T-helper 2 cell treated with Interferon-gamma antibody and Interleukin-4, amounts not matched to agents 100 ng/mL and 5 ng/mL, for 36 hours (primary cell): ENCODE measurements around the gene EPC1. TPM values are rescaled to one million over a fixed set of nuclear protein-coding genes. Genes with fewer than 3 reads are reported as not detected.

ENCODE experiments used
- intact Hi-C: fragments of 100-400 bp; cut with micrococcal nuclease; formaldehyde crosslinking; loops from one replicate; pipeline ENCODE4 v1.15.1; 2023
- total RNA-seq: library from RNA; stranded (reverse); gene quantifications from 2 replicates; pipeline ENCODE4 v1.2.3, GENCODE V29; 2022

Gene EPC1
- total RNA-seq, 1 donor from 2014 or later: 41.1 TPM

DNA sequence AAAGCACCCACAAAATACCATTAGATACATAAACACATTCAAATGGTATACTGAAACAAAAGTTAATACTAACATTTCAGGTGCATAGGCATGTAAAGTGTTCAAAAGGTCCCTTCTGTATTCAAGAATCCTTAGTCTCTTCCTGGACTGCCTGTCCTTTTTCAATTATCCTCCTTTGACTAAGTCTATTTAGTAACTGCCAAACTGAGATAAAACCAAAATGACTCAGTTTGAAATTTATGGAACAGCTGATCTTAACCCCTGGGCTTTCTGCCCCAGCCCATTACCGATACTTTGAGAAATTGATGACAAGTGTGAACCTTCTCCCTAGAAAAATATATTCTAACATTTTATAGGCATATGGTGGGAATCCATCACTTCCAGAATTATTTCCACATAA lies 5.4 kb downstream of the EPC1 start:
- intact Hi-C loops: loop anchor here (10.0 kb wide), 2 partner anchors 417 to 1637 kb away; partner anchors contain the start of gene ARHGAP12

DNA sequence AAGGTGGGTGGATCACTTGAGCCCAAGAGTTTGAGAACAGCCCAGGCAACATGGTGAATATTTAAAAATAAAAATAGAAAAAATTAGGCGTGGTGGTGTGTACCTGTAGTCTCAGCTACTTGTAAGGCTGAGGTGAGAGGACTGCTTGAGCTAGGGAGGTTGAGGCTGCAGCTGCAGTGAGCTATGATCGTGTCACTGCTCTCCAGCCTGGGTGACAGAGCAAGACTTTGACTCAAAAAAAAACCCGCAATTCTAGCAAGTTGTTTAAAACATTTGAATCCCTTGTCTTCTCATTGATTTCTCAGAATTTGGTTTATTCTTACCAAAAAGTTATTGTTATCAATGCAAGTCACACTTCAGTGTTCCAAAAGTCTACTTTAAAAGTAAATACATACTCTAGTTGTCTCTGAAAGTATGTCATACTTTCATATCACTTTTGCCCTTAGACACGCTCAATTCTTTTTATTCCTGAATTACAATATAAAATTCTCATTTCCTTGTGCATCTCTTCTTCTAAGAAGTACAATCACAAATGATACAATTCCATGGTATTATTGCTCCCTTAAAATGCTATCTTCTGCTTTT lies 6.3 kb downstream of the EPC1 start:
- intact Hi-C loops: loop anchor here (10.0 kb wide), 2 partner anchors 416 to 1636 kb away; partner anchors contain the start of gene ARHGAP12

DNA sequence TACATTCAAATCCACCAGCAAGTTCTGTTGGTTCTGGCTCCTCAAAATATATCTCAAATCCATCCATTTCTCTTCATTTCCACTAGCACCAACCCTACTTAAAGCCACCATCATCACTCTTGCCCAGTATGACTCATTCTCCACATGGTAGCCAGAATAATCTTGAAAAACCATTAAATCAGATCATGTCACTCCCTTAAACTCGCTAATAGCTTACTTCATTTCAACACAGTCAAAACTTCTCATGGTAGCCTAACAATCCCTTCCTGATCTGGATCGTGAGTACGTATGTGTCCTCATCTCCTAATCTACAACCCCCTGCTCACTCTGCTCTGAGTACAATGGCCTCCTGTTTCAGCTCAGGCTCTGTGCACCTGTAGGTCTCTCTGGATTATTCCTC lies 8.7 kb downstream of the EPC1 start:
- intact Hi-C loops: no loop called here

DNA sequence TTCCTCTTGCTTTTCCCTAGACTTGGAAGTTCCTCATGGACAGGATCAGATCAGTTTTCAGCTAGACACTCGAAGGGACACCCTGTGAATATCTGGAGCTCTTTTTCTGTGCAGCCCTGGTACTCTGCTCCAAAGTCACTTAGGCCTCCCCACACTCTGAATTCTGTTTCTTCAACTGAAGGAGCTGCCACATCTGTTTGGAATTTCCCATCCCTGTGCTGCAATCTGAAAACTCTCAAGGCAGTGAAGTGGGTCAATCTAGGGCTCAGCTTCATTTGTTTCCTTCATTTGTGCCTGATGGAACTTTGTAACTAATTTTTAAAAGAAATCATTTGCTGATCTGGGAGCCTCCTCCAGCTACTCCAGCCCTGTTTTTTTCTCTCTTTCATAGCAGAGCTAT lies 9.6 kb downstream of the EPC1 start:
- intact Hi-C loops: no loop called here

DNA sequence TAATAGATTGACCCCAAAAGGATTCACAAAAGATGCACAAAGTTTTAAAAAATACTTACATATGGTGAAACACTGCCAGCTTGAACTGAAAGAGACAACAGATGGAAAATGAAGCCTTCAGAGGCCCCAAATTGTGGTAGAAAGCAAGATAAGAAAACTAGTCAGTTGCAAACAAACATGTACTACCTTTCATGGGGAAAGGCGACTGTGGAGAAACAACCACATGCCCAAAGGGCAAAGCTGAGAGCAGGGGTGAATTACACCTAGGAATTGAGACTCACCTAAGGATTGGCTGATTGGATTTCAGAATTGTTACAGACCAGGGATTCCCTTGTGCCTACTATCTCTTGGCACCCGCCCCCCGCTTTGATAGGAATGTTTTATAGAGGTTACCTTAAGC lies 13.1 kb downstream of the EPC1 start:
- intact Hi-C loops: loop anchor here (5.0 kb wide), 2 partner anchors 37 to 43 kb away; no protein-coding TSS in a partner anchor

DNA sequence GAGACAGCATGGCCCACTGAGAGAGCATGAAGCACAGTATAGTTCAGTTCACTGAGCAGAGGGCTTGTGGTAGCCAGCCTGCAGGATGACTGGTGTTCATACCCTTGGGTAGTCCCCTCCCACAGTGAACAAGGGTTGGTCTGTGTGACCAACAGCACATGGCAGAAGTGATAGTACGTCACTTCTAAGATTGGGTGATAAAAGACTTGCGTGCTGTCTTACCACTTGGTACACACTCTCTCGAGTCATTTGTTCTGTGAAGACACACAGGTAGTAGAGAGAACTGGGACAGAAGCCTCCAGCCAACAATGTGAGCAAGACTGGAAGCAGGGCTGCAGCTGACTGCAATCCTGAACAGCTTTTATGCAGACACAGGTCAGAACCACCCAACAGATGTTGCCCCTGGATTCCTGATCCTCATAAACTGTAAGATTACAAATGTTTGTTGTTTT lies 14.6 kb downstream of the EPC1 start:
- intact Hi-C loops: loop anchor here (1.0 to 5.0 kb wide), 3 partner anchors 14 to 45 kb away; no protein-coding TSS in a partner anchor

DNA sequence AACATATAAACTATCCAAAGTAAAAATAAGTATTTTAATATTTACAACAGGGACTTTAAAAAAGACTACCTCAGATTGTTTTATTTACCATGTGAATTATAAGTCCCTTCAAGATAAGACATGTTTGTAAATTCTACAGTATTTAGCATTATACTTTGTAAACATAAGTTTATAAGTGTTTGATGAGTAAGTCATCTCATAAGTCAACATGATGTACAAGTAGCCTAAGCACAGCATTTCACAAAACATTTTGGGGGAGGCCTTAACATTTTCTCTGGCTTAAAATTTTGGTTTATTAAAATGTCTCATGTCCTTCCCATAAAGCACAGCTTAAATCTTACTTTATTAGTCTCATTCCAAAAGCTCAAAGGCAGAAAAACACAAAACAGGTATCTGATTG lies 15.4 kb downstream of the EPC1 start:
- intact Hi-C loops: loop anchor here (1.0 to 5.0 kb wide), 3 partner anchors 15 to 46 kb away; no protein-coding TSS in a partner anchor

DNA sequence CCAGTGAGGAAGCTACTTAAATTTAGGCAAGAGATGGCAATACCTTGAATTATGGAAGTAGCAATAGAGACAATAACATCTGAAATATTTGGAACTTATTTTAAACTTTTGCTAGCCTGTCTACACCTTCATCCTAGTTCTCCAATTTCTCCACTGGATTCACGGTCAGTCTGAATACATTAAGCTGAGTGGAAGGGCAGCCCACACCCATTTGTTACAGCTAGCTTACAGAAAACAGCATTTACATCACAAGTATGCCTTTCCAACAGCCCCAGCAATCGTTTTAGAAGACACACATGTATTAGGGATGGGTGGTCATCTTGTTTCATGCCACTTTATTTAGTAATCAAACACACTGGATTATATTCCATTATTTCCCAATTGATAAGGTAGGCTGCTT lies 16.7 kb downstream of the EPC1 start:
- intact Hi-C loops: loop anchor here (5.0 kb wide), 2 partner anchors 33 to 47 kb away; no protein-coding TSS in a partner anchor

DNA sequence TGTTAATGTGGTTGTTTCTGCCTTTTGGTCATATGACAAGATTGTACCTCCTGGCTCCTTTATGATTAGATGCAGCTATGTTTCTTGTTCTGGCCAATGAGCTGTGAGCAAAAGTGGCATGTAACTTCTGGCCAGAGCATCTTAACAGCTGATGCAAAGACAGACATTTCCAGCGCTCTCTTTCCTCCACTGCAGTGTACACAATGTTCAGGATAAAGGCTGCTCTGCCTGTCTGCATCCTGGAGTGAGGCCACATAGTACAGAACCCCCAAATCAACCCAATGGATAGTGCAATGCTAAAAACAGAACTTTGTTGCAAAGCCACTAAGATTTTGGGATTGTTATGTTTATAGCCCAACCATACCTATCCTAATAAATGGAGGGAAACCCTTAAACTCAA lies 17.9 kb downstream of the EPC1 start:
- intact Hi-C loops: no loop called here

DNA sequence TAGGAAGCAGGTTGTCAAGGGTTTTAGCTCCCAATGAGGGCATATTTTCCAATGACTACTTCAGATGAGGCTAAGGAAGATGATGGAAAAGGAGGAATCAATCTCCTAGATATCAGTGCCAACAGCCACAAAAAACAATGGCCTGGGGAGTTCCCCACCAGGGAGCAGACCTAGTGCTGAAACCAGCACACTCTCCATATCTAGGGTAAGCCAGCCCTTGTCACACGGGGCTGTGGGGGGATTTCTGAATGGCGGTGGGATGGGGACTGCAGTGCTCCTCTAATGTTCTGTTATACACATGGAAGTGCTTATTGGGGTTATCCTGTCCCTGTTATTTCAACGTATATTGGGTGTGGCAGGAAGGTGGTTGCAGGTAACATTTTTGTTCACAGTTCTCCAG lies 18.5 kb downstream of the EPC1 start:
- intact Hi-C loops: no loop called here

DNA sequence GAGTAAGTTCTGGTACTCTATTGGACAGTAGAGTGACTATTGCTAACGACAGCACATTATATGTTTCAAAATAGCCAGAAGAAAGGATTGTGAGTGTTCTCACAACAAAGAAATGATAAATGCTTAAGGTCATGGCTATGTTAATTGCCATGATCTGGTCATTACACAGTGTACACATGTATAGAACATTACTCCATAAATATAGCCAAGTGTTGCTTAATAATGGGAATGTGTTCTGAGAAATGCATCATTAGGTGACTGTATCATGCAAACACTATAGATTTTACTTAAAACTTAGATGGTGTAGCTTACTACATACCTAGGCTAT lies 19.6 kb downstream of the EPC1 start:
- intact Hi-C loops: no loop called here

DNA sequence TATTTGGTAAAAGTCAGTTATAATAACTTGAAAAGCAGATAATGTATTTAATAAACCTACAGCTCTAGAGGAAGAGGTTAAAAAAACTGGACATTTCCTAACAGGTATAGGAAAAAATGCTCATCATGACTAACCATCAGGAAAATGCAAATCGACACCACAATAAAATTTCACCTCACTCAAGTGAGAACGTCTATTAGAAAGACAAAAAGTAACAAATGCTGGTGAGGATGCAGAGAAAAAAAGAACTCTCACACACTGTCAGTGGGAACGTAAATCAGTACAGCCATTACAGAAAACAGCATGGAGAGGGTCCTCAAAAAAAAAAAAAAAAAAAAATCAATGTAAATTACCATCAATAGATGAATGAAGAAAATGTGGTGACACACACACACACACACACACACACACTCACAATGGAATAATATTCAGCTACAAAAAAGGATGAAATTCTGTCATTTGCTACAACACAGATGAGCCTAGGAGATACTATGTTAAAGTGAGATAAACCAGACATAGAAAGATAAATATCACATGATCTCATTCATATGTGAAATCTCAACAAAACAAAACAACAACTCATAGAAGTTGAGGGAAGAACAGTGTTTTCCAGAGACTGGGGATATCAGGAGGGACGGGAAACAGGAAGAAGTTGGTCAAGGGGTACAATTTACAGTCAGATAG lies 20.1 kb downstream of the EPC1 start:
- intact Hi-C loops: no loop called here

DNA sequence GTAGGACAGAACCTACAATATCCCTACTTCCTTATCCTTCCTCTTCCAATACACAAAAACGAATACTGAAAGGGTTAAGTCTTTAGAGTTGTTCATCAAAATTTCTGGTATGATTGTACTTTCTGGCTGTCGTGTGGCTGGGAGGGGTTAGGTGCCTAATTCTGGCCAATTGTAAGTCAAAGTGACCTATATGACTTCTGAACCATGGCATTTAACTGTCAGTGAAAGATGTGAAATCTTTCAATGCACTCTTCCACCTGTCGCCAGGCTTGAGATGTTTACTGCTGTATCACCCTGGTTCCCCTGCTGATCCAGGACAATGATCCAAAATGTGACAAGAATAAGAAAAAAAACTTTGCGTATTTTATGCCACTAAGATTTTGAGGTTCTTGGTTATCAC lies 20.8 kb downstream of the EPC1 start:
- intact Hi-C loops: no loop called here

DNA sequence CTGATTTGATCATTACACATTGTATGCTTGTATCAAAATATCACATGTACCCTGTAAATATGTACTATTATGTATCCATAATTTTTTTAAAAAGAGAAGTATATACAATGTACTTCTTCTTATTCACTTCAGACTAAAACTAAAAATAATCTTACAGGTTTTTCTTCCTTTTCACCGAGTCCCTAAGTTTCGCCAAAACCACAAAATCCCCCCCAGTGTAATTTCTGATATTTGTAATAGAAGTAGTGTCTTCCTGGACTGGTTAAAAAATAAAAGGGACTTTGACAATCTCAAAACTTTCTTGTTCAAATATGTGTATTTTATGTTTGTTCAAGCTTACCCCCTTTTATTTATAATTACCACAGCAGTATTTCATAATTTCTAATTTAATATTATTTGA lies 23.9 kb downstream of the EPC1 start:
- intact Hi-C loops: no loop called here

DNA sequence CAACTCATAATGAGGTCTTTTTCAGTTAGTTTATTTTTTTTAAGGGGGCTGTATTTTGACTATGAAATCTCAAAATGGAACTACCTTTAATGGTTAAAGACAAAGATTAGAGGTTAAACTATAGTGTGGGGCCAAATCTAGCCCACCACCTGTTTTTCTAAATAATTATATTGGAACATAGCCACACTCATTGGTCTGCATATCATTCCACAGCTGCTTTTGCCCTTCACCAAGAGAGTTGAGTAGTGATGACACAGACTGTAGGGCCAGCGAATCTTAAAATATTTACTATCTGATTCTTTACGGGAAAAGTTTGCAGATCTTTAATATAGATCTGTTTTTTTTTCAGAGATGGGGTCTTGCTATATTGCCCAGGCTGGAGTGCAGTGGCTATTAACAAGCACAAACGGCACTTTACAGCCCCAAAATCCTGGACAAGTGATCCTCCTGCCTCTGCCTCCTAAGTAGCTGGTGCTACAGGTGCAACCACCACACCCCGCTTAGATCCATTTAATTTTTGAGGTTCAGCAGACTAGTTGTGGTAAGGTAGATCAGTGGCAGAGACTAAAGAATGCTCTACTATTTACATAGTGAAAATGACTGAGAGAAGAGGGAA lies 25.8 kb downstream of the EPC1 start:
- intact Hi-C loops: no loop called here

DNA sequence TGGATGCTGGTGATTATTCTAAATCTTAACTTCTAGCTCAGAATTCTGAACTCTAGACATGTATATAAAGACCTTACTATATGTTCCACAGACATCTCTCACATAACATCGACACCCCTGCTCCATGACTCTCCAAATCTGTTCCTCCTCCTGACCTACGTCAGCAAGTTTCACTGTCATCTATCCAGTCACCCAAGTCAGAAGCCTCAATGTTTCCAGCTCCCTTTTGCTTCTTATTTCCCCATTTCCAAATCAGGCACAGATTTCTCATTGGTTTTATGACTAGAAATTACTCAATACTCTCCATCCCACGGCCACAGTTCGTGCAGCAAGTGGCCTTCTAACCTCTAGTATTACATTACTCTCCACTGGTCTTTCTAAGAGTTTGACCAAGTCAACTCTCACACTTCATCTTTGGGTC lies 28.5 kb downstream of the EPC1 start:
- intact Hi-C loops: no loop called here

DNA sequence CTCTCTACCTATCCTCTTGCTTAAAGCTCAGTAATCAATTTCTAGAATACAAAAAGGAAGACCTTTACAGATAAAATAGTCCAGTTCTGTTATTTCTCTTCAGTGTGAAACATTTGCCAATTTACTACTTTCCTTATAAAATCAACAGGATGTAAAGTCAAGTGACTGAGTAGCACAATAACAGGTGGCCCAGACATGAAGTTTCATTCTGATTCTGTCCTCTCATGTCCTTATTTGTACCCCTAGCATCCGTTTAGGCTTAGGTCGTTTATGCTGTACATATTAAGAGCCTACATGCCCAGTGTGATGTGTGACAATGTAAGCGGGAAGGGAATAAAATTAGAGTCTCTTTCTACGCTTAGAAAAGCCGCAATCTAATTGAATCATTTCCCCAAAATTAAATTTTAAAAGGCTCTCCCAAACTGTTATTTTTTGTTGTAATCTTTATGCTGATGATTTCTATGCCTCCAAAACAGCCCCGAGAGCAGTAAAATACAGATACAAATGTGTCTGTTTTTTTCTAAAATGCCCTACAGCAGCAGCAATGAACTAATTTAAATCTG lies 29.1 kb downstream of the EPC1 start:
- intact Hi-C loops: no loop called here

DNA sequence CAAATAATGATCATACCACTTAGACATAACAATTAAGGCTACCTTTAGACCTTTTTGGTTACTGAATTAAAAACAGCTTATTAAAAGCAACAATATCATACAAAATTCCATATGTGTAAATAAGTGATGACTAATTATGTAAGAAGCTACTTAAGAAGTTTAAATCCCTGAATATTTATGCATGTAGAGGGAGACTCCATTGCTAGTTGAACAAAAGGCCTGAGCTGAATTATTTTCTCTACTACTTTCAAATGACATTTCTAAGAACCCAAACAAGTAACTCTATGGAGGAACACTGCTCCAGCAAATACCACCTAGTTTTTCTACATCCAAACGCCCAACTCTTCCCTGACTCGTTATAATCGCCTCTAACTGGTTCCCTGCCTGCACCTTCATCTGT lies 31.5 kb downstream of the EPC1 start:
- intact Hi-C loops: no loop called here

DNA sequence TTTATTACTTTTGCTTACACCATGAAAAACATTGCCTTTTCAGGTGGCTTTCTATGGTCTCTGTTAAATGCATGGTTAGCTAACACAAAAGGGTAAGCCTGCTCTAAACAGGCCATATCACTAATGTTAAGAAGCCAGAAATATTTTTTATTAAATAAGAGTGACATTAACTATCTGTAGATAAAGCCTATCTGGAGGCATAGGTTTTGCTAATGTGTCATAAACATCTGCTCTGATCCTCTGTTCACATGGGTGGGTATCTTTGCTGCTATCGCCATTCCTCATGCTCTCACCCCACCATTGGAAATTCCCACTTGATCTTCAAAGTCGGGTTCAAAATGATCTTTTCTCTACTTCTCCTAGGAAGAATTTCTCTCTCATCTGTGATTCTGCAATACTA lies 32.4 kb downstream of the EPC1 start:
- intact Hi-C loops: loop anchor here (5.0 kb wide), 1 partner anchor 33 kb away; the partner anchor contains the start of gene EPC1

DNA sequence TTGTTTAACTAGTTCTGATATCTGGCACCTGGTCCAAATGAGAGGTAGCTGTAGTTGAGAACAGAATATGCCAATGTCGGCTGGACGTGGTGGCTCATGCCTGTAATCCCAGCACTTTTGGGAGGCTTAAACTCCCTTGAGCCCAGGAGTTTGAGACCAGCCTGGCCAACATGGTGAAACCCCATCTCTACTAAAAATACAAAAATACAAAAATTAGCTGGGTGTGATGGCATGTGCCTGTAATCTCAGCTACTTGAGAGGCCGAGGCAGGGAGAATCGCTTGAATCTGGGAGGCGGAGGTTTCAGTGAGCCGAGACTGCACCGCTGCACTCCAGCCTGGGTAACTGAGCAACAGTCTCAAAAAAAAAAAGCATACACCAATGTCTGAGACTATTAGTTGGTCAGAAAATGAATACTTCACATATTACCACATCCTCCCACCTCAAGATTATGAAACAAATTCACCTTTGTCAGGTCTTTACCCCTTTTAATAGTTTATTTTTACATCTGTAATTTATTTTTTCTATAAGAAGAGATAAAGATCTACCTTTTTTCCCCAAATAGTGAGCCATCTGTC lies 38.8 kb downstream of the EPC1 start:
- intact Hi-C loops: no loop called here

DNA sequence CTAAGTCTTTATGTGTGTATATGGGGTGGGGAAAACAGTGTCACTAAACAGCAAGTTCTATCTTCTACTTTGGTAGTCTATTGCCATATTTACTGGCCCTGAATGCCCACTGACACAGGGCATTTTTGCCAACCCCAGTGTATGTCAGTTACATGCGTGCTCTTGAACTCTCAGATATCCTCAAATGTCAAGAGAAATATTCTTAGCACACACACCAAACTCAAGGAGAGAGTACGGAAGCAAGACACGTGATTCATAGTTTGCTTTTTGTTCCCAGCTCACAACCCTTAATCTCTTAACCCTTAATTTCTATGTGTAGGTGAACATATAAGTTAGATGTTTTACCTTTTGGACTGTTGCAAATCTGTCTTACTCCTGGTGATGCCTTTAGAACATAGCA lies 39.3 kb downstream of the EPC1 start:
- intact Hi-C loops: no loop called here
